Peyer's patch (tissue), 4 donors: ENCODE data around the gene DDX46.

Experiments used
- CTCF ChIP-seq, 6 experiments: fragments of 450-650 bp in 4 of 6; fragments of 200-600 bp in 2 of 6; sonication (generic) in 1 of 6; IDR thresholded peaks; one replicate each; pipeline ENCODE4 v1.5.1; 2017 to 2019; ENCODE audit warnings: antibody characterized with exemption in 6 of 6, mild to moderate bottlenecking in 3 of 6, moderate library complexity in 1 of 6
- POLR2A ChIP-seq, 2 donors: fragments of 450-650 bp; IDR thresholded peaks; one replicate each; pipeline ENCODE4 v1.5.1; 2017; ENCODE audit warnings: antibody characterized with exemption in 2 of 2, mild to moderate bottlenecking in 2 of 2, moderate library complexity in 2 of 2

GRCh38 chr5:134845852-134846640 is 87.5 kb downstream of the DDX46 start, which contains the start of gene C5orf24:
- TF ChIP-seq CTCF (IDR thresholded peaks at IDR 0.05) (no peak), POLR2A (IDR thresholded peaks at IDR 0.05) (peak; percentile 97 to 98)
